ENCODE measurements around the gene CHRD.
"Not testable (repeated sequence)": the region's sequence is repeated elsewhere in the genome, so short reads cannot be mapped to it uniquely, and the experiment has no call there.

Gene CHRD

GRCh38 chr3:184379358-184380184 is at the start of gene CHRD:
CHRD (plus strand) TSS chr3:184380054; CDS start chr3:184380319, 265 bp downstream.
- DNase-seq: no peak

GRCh38 chr3:184332370-184333090 is 47.3 kb upstream of the CHRD start:
- no peak for DNase-seq

- no peak for DNase-seq
These were observed 46.7 kb upstream of the CHRD start for GRCh38 chr3:184333190-184333589.

GRCh38 chr3:184333700-184334099 is 46.2 kb upstream of the CHRD start:
- no peak for DNase-seq

GRCh38 chr3:184334470-184335158 is 45.2 kb upstream of the CHRD start:
- DNase-seq: no peak

- no peak for DNase-seq
These were observed 44.6 kb upstream of the CHRD start for GRCh38 chr3:184335291-184335660.

GRCh38 chr3:184335661-184336546 is 44.0 kb upstream of the CHRD start:
- peak; percentile 91 for DNase-seq

GRCh38 chr3:184336547-184337398 is 43.1 kb upstream of the CHRD start:
- DNase-seq: peak; percentile 30

GRCh38 chr3:184337399-184337714 is 42.5 kb upstream of the CHRD start, which contains the start of gene FAM131A:
FAM131A (plus strand) TSS chr3:184337600; CDS start chr3:184337631, 31 bp downstream.
- DNase-seq: no peak

- DNase-seq: no peak
These were observed 41.9 kb upstream of the CHRD start for GRCh38 chr3:184337981-184338380.

- peak; percentile 88 for DNase-seq
These were observed 41.3 kb upstream of the CHRD start for GRCh38 chr3:184338511-184338945.

- DNase-seq: no peak
These were observed 40.9 kb upstream of the CHRD start for GRCh38 chr3:184339001-184339400.

- DNase-seq: not testable (repeated sequence)
These were observed 40.3 kb upstream of the CHRD start for GRCh38 chr3:184339451-184340135.

GRCh38 chr3:184341925-184342324 is 37.9 kb upstream of the CHRD start:
- peak; percentile 89 for DNase-seq

GRCh38 chr3:184343200-184343876 is 36.5 kb upstream of the CHRD start:
- DNase-seq: no peak

GRCh38 chr3:184344579-184345316 is 35.1 kb upstream of the CHRD start:
- no peak for DNase-seq

- DNase-seq: peak; percentile 32
These were observed 34.3 kb upstream of the CHRD start for GRCh38 chr3:184345317-184346144.

- no peak for DNase-seq
These were observed 33.2 kb upstream of the CHRD start for GRCh38 chr3:184346480-184347190.
